ENCODE results near the gene FHIT.

FHIT gene

DNA sequence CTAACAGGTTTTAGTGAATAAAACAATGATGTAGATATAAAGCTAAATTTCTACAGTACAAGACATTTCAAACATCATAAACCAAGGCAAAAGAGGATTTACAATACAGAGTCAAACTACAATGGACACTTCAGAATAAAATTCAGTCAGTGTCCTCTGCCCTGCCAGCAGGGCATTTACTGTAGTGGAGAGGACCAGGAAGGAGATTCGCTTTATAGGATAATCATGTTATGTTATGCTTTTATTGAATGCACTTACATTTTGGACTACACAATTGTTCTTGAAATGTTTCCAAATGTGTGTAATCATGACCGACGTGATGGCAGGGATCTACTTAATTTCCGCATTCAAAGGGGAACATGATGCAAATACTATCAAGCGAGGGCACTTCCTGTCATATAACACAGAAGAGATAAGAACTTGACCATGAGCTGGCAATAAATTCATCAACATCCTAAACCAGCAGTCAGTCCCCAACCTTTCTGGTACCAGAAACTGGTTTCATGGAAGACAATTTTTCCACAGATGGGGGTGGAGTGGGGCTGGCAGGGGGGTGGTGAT, 925.6 kb downstream of the FHIT start:
- DNase-seq (ENCODE audit: low read depth) = no peak

DNA sequence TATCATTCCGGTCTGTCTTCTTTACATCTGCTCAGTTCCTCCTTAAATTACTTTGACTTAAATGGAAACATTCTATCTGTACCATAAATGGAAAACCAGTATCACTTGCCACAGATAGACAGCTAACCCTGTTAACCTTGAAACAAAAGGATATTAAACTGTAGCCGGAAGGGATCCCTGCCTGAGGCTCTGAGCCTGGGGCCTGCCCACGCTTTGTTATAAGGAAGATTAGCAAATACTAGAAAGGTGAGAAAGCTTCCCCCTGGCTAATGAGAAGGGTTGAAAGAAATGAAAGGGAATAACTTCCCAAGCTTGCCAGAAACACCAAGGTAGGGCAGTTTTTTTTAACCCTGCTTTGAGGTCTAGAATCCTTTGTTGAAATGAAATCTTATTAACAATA, 927.6 kb downstream of the FHIT start:
- no peak for DNase-seq (ENCODE audit: low read depth)

DNA sequence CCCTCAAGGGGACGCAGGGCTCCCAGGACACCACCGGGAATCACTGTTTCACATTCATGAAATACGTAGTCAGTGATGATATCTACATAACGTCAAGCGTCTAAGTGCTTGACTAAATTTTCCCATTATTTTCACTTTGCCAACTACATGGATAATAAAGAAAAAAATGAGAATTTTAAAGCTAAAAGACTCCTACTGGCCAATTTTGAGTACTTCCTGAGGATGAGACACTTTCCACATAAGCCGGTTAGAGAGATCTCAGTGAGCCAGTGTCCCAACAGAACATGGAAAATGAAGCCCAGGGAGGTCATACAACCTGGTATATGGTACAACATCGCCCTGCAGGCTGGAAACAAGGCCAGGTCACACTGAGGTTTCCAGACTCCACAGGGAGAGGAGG, 928.1 kb downstream of the FHIT start:
- DNase-seq (ENCODE audit: low read depth) = no peak

DNA sequence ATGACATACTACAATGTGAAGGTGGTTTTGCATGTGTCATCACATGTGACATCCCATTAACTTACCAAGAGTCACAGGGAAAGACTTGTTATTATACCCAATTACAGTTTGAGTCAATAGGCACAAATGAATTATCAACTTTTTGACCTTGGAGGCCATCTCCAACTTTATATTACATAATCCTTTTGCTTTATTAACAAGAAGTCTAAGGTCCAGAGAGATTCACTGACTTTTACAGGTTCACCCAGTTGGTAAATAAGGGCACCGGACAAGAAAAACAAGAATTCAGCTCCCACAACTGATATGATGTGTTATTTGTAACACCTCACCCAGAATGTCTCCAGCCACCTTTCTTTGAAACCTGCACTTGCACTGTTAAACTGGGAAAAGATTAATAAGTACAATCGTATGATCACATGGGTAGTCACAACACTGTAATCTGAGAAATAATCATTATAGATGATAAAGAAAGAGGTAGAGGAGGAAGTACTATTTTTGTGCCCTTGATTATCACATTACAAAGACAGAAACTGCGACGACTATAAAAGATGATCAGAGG, 928.9 kb downstream of the FHIT start:
- no peak for DNase-seq (ENCODE audit: low read depth)

DNA sequence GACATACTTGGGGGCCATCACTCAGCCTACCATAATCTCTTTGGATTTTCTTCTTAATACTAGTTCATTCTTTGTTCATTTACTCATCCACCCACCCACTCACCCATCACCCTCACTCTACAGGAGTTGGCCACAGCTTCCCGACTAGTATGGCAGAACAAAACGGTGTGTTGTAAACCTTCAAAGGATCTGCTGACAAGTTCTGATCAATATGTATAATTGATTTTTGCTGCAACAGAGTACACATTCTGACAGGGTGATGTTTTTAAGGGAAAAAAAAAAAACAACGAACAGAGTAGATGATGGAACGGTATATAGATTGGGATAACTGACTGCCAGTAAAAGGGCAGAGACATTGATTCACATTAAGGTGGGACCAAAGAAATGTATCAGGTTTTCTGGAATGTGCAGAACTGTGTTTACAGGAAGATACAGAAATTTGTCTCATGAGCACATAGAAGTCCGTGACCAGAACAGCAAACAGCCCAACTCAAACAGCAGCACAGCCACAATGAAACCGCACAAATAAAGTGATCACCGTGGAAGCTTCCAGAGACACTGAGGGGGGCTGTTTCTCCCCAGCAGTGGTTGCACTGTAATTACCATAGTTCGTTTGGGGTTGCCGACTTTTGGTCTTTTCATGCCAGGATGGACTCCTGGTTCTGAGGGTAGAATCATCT, 931.9 kb downstream of the FHIT start:
- no peak for DNase-seq (ENCODE audit: low read depth)

DNA sequence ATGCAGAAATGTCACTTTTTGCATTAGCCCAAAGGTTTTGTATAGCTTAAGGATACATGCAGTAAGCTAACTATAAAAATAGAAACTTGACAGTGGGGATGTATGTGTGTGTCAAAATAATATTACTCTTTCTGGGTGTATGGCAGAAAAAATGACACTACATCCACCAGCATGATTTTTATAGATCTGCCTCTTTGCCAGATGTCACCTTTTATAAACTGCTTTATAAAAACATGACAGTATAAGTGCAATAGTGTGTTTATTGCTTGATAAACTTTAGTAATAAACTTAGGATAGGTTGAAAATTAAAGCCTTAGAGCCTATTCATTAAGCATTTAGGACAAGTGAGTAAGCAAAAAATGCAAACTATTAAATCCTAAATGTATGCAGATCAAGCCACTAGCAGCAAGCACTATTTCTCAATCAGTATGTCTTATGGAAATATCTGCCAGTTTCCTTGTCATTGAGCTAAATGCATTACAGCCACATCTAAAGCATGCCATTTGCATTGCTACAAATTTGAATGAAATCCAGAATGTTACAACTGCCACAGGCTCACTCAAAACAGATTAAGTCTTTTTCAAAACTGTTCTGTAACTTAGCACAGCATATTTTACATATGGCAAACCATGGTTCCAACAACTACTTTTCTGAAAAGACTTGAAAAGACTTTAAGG, 935.0 kb downstream of the FHIT start:
- DNase-seq (ENCODE audit: low read depth) = no peak

DNA sequence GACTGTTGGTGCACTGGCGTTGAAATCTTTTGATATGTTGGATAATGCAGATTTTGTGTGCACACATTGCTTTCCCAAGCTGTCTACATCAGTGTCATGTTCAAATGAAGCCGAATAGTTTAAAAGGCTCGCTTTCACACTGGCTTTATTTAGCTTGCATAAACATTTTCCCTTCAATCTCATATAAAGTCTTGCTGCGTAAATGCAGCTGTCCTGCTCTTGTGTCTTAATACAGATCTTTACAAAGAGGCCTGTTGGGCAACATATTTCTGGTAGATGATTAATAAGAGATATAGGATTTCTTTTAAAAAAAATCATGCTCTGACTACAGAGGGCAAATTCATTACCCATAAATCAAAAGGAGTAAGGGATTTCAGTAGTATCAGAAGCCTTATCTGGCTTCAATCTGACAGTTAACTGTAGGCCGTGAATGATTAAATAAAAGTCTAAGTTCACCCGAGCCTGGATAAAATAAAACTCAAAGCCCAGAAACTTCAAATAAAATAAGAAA, 937.2 kb downstream of the FHIT start:
- DNase-seq (ENCODE audit: low read depth) = no peak

DNA sequence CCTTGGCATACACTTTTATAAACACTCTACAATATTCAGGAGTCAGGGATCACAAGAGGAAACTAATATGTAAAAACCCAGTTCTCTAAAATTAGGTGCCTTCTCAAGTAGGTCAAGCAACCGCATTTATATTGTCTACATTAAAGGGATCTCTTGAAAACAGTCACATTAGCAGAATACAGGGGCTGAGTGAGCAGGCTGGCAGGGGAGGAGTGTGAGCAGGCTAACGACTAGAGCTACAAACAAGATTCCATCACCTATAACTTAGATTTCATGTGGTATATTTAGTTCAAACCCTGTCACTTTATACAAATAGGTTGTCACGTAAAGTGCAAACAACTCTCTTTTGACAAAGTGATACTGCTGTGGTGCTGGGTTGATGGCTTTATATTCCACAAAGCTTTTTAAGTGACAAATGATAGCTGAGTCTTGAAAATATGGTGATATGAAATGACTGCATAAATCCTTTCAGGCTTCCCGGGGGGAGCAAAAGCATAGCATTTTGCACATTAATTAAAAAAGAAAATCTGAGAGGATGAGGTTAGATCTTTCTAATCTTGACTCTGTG, 937.9 kb downstream of the FHIT start:
- no peak for DNase-seq (ENCODE audit: low read depth)

DNA sequence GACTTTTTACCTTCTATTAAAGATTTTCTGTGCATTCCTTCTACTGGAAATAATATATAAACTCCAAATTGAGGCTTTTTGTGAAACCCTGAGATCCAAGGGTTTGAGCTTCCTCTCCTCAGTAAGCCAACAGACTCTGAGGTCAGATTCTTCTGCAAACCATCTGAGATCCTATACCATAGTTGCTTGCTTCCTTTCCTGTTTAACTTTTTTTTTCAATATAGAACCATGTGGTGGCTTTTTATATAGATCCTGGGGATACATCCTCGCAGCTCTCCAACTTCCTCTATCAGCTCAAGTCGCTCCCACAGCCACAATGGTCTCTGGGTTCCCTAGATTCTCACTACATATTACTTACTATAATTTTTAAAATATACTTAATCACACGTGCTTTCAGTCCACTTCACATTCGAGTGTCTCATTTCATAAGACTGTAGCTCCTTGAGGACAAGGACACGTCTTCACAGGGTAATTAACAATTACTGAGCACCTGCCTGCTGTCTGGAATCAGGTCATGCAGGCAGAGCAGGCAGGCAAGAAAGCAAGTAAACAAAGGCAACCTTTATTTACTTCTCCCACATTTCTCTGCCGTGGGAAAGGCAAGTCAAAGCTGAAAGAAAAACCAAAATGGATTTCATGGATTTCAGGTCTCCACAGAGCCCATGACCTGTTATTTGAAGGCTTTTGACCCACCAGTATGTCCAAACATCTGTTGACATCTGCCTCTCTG, 941.5 kb downstream of the FHIT start:
- DNase-seq (ENCODE audit: low read depth) = no peak

DNA sequence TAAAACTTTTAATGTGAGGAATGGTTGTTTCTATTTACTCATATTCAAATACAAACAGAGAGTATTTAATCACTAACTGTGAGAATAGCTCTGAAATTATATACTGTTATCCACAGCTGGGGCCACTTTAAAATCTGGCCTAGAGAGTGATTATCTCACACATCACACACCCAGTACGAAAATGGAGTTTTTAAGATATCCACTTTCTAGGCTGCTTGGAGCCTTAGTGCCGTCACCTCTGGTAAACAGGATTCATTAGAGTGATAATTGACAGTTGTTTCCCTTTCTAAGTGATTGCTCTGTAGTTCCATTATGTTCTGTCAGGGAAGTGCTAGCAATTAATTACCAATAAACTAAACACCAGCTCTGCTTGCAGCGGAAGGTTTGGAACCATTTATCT, 942.4 kb downstream of the FHIT start:
- DNase-seq (ENCODE audit: low read depth) = no peak

DNA sequence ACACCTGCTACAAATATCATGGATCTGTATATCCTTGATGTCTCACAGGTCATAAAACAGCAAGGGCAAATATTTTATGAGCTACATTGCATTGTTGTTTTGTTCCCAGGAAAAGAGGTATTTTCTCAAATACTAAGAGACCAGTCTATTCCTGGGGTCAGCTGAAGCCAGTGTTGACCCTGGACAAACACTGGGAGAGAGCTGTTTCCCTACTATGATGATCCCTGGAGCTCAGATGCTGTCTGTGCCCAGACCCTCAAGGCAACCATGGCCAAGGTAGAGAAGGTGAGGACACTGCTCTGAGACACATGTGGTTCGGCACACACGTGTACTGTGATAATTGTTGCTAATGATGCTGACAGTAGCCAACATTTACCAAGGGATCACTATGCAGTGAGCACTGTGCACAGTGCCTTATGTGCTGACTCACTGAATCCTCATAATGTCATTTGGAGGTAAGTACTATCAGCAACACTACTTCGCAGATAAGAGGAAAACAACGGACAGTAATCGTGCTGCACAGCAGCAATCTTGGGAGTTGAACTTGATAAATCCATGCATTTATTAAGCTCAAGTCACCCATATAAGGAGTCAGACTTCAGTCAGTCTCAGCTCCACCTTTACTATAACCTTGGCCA, 943.6 kb downstream of the FHIT start:
- DNase-seq (ENCODE audit: low read depth) = no peak

DNA sequence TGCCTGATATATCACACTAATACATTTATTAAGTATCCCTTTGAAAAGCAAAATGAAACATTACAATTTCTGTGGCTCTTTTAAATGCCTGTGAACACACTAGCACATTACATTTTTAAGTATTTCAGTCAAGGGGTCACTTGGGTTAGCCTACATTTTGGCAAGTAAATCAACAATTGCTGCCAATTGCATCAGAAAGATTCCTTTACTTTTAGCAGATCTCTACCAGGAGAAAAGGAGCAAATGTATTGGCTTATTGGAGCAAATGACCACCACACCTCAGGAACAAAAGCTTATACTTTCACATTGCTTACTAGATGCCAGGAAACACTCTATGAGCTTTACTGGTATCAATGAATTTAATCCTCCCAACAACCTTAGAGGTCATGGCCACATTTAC, 947.1 kb downstream of the FHIT start:
- no peak for DNase-seq (ENCODE audit: low read depth)

DNA sequence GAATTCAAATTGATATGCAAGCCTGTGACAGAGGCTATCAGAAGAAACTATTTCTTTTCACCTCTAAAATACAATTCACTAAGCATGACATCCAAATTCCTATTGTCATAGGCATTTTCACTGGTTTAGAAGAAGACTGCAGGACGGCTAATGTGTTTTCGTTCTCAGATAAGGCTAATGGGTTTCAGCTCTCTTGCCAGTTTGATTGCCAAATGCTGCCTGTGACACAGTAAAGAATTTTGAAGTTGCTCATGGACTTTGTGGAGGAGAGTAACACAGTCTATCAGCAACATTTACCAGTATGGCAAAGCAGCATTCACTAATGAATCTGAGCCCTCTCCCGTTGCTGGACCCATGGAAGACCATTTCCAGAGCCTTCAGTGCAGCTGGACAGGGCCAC, 948.1 kb downstream of the FHIT start:
- no peak for DNase-seq (ENCODE audit: low read depth)

DNA sequence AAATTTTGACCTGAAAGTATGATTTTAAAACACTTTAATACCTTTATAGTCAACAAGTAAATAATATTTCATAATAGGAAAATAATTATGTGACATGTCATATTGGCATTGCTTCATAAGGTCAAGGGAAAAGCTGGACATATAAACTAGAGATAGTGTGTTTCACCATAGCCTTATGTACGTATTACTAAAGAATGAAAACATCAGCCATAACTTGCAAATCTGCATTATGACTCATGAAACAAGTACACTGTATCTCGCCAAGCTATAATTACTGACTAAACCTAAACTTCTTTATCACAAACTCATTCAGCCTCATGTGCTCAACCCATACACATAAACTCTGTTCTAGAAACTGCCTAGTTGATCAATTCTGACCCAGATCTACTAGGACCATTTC, 950.1 kb downstream of the FHIT start:
- no peak for DNase-seq (ENCODE audit: low read depth)

DNA sequence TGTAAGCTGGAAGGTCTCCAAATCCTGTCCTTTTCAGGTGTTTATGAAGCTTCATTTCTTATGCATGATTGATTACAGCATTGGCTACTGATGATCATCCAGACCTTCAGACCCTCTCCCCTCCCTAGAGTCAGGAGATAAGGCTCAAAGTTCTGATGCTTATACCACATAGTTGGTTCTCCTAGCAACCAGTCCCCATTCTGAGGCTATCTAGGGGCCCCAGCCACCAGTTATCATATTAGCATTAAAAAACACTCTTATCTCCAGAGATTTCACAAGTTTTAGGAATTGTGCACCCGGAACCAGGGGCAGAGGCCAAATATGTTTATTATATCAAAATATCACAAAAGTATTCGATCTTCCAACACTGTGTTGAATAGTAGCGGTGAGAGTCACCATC, 953.1 kb downstream of the FHIT start:
- DNase-seq (ENCODE audit: low read depth) = no peak

DNA sequence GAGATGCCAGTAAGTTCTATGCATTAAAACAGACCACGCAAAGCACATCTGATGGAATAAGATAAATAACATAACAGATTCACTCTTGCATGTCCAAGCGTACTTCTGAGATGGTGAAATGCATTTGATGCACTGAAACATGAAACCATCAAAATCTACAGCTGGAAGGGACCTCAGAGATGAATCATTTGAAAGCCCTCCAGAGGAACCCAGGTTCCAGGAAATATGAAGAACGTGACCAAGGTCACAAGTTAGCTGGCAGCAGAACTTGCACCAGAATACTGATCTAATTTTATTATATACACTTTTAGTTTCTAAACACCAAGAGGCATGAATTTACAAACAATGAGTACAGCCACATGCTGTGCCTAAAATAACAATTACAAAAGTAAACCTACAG, 957.1 kb downstream of the FHIT start:
- DNase-seq (ENCODE audit: low read depth) = no peak

DNA sequence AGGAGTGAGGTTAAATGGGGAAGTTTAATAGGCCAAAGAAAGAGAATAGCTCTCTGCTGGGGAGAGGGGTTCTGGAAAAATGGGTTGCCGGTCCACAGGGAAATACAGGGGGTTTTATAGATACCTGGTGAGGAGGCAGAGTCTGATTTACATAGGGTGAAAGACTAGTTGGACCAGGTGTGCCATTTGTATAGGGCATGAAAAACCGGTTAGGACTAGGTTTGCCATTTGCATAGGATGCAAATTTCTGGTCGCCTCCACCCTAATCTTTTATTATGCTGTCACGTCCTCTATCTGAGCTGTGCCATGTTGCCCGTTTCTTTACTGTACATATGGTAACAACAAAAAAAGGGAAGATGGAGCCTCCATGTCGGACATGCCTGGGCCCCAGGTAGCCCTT, 960.1 kb downstream of the FHIT start:
- DNase-seq (ENCODE audit: low read depth) = no peak

DNA sequence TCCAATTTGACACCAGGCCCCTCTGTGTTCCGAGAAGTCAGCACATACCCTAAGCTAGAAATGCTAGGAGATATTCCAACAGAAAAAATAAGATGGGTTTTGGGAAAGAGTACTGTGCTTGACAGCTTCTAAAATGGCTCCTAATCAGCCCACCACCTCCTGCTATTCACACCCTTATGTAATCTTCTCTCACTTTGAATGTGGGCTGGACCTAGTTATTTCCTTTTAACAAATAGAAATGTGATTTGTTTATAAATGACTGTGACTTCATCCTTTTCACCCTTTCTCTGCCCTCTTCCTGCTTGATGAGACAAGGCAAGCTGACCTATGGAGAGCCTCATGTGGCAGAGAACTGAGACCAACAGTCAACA, 961.1 kb downstream of the FHIT start:
- DNase-seq (ENCODE audit: low read depth) = no peak

DNA sequence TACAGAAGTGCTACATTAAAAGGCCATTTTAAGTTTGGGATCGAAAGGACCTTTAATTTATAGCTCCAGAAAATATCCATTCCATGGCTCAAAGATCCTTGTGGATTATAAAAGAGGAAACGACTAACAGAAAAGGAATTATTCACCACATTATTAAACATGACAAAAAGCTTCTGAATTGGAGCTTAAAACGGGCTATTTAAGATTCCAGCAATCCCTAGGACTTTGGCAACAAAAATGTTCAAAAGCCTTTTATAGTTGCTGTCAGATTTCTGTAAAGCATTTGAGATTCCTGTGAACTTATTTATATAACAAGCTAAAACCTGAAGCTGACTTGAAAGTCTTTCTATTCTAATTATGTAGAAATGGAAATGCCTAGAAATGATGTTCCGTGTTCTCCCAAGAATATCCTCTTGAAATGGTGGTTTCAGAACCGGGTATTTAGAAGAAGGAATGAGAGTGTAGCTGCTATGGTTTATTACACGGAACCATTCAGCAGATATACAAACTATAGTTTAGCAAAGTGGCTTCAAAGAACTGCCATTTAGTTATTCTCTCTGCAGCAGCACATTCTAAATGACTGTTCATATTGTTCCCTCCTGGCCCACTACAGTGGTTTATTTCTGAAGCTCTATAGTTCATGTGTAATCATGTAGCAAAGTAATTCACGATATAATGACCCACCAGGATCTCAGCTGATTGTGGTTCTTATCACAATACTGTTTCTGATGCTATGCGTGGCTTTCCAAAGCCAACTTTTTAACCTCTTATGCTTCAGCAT, 961.7 kb downstream of the FHIT start:
- DNase-seq (ENCODE audit: low read depth) = no peak

DNA sequence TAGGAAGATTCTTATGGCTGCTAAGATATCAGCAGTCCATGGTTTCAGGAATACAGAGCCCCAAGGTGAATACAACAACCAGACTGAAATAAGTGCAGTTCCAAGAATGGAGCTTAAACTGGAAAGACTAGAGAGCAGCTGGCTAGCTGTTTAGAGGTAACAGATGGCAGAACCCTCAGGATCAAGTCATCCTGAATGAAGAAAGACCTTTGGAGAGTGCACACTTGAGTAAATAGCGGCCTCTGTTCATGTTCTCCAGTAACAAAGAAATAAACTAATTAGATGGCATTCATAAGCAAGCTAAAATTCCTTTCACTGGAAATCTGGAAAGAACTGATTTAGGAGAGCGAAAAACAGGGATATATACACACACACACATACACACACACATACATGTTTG, 968.4 kb downstream of the FHIT start:
- no peak for DNase-seq (ENCODE audit: low read depth)

DNA sequence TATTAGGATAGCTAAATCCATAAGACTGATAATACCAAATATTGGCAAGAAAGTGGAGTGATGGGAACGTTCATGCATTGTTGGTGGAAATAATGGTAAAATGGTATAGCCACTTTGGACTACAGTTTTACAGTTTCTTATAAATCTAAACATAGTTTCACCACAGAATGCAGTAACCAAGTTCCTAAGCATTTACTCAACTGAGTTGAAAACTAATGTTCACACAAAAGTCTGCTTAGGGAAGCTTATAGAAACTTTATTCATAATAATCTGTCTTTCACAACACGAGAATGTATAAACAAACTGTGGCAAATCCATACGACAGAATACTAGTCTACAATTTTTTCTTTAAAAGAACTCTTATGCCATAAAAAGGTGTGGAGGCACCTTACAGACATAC, 969.3 kb downstream of the FHIT start:
- DNase-seq (ENCODE audit: low read depth) = no peak
